Esophagus muscularis mucosa (tissue), 4 donors: ENCODE data around the gene PURA. TPM values are rescaled to one million over a fixed set of nuclear protein-coding genes. Genes with fewer than 3 reads are reported as not detected.

Source experiments
- DNase-seq: peaks from one replicate; pipeline ENCODE4 v3.0.0-alpha.2; 2017; ENCODE audit errors: extremely low spot score
- H3K27ac ChIP-seq, 4 donors: fragments of 200-600 bp; sonication (generic); replicated peaks in 1 of 4; 1 replicate in 3 of 4; 2 replicates in 1 of 4; pipeline ENCODE4 v1.5.1; 2016 to 2019; ENCODE audit warnings: mild to moderate bottlenecking in 1 of 4
- H3K27me3 ChIP-seq, 4 donors: fragments of 200-600 bp; sonication (generic); one replicate each; pipeline versions ENCODE4 v1.5.1 to v1.6.0; 2016 to 2019
- H3K36me3 ChIP-seq, 4 donors: fragments of 200-600 bp; sonication (generic); one replicate each; pipeline ENCODE4 v1.5.1; 2016 to 2019
- H3K4me1 ChIP-seq, 4 donors: fragments of 200-600 bp; sonication (generic); one replicate each; pipeline ENCODE4 v1.5.1; 2016 to 2019
- H3K4me3 ChIP-seq, 4 donors: fragments of 200-600 bp; sonication (generic); 1 replicate in 2 of 4; 2 replicates in 2 of 4; pipeline ENCODE4 v1.5.1; 2016 to 2019; ENCODE audit warnings: mild to moderate bottlenecking in 4 of 4, moderate library complexity in 1 of 4
- H3K9me3 ChIP-seq, 4 donors: fragments of 200-600 bp; sonication (generic); 1 replicate in 3 of 4; 2 replicates in 1 of 4; pipeline ENCODE4 v1.5.1; 2016 to 2019
- CTCF ChIP-seq, 3 experiments: fragments of 200-600 bp in 2 of 3; fragments of 450-650 bp in 1 of 3; sonication (generic) in 2 of 3; IDR thresholded peaks; one replicate each; pipeline ENCODE4 v1.5.1; 2017 to 2019; ENCODE audit warnings: antibody characterized with exemption in 3 of 3, mild to moderate bottlenecking in 2 of 3, moderate library complexity in 1 of 3
- EP300 ChIP-seq: sonication (generic); formaldehyde crosslinking; IDR thresholded peaks from one replicate; pipeline ENCODE4 v1.6.1; 2017; ENCODE audit warnings: antibody characterized with exemption
- POLR2A ChIP-seq: fragments of 450-650 bp; IDR thresholded peaks from one replicate; pipeline ENCODE4 v1.6.1; 2017; ENCODE audit warnings: antibody characterized with exemption, moderate library complexity, mild to moderate bottlenecking, low read depth
- POLR2AphosphoS5 ChIP-seq, 2 donors: sonication (generic); formaldehyde crosslinking; IDR thresholded peaks; one replicate each; pipeline ENCODE4 v1.6.1; 2017; ENCODE audit warnings: antibody characterized with exemption in 2 of 2
- WGBS: methylation state at CpG from one replicate; pipeline ENCODE4 v1.1.5; 2018; 5-methylcytosine and 5-hydroxymethylcytosine counted together
- intact Hi-C: fragments of 100-400 bp; cut with DNase I; formaldehyde crosslinking; loops from one replicate; pipeline ENCODE4 v1.15.1; 2023
- total RNA-seq, 4 donors: library from RNA; depleted of rRNA; stranded (reverse); fragments of >200 nt; gene quantifications; one replicate each; pipeline versions ENCODE4 v1.1.0 to v1.2.1, GENCODE V29; 2016

Gene PURA
- total RNA-seq, 4 donors from 2014 or later: 31.8 to 46.5 (median 43.5) TPM

- Histone ChIP-seq H3K4me1 (peaks cover 5 to 19% (median 17%) of the 10 kb centered on the region in 4 donors), H3K36me3 (no peaks in the 10 kb centered on the region), H3K4me3 (no peak overlapping the region), H3K9me3 (no peaks in the 10 kb centered on the region), H3K27ac (no peak overlapping the region), H3K27me3 (no peaks in the 10 kb centered on the region)
- TF ChIP-seq POLR2A (no peak), CTCF (IDR thresholded peaks at IDR 0.05) (no peak), POLR2AphosphoS5 (IDR thresholded peaks at IDR 0.05) (no peak), EP300 (no peak)
- WGBS: 57% methylated on average over 1 of the region's 1 CpG
- intact Hi-C loops: no loop called here
- no peak for DNase-seq
Measured at GRCh38 chr5:140103154-140103553, 10.8 kb upstream of the PURA start.

- no peak overlapping the region for H3K27ac ChIP-seq
- H3K9me3 ChIP-seq: no peaks in the 10 kb centered on the region
- H3K36me3 ChIP-seq: no peaks in the 10 kb centered on the region
- WGBS: 56% methylated on average over 1 of the region's 1 CpG
- intact Hi-C loops: no loop called here
- DNase-seq: no peak
- no peak overlapping the region for H3K4me3 ChIP-seq
- no peak for TF ChIP-seq POLR2AphosphoS5 (IDR thresholded peaks at IDR 0.05)
- no peak for TF ChIP-seq EP300
- no peak for TF ChIP-seq CTCF (IDR thresholded peaks at IDR 0.05)
- TF ChIP-seq POLR2A: no peak
- peaks cover 10 to 28% (median 26%) of the 10 kb centered on the region in 4 donors for H3K4me1 ChIP-seq
- no peaks in the 10 kb centered on the region for H3K27me3 ChIP-seq
Measured at GRCh38 chr5:140104100-140104499, 9.8 kb upstream of the PURA start.

GRCh38 chr5:140106101-140106500, 7.8 kb upstream of the PURA start:
- Histone ChIP-seq H3K9me3 (no peaks in the 10 kb centered on the region), H3K4me3 (no peak overlapping the region), H3K36me3 (no peaks in the 10 kb centered on the region), H3K4me1 (peaks cover 15 to 45% (median 37%) of the 10 kb centered on the region in 4 donors), H3K27me3 (no peaks in the 10 kb centered on the region), H3K27ac (peak overlapping the region; percentile 97 to 99 (median 97))
- no peak for DNase-seq
- TF ChIP-seq CTCF (IDR thresholded peaks at IDR 0.05): no peak
- no peak for TF ChIP-seq POLR2A
- no peak for TF ChIP-seq POLR2AphosphoS5 (IDR thresholded peaks at IDR 0.05)
- no peak for TF ChIP-seq EP300
- WGBS: 68% methylated on average over 5 of the region's 5 CpGs
- intact Hi-C loops: loop anchor here (5.0 kb wide), 1 partner anchor 41 kb away; no protein-coding TSS in a partner anchor

GRCh38 chr5:140106805-140107311, 7.1 kb upstream of the PURA start:
- H3K9me3 ChIP-seq: no peaks in the 10 kb centered on the region
- no peak for DNase-seq
- H3K27ac ChIP-seq: peak overlapping the region; percentile 97 to 99 (median 97)
- no peaks in the 10 kb centered on the region for H3K36me3 ChIP-seq
- peak overlapping the region; percentile 73 to 82 (median 74) for H3K4me3 ChIP-seq
- intact Hi-C loops: loop anchor here (5.0 kb wide), 1 partner anchor 40 kb away; no protein-coding TSS in a partner anchor
- TF ChIP-seq POLR2A (no peak), CTCF (IDR thresholded peaks at IDR 0.05) (no peak), EP300 (no peak), POLR2AphosphoS5 (IDR thresholded peaks at IDR 0.05) (no peak)
- WGBS: 56% methylated on average over 16 of the region's 16 CpGs
- no peaks in the 10 kb centered on the region for H3K27me3 ChIP-seq
- H3K4me1 ChIP-seq: peaks cover 17 to 52% (median 43%) of the 10 kb centered on the region in 4 donors
